Vagina (tissue), 2 donors: ENCODE results near the gene FAM78A.

ENCODE experiments used
- POLR2AphosphoS5 ChIP-seq, 2 donors: sonication (generic); formaldehyde crosslinking; IDR thresholded peaks; one replicate each; pipeline ENCODE4 v1.9.0; 2017; ENCODE audit warnings: antibody characterized with exemption in 2 of 2, mild to moderate bottlenecking in 2 of 2, low read depth in 1 of 2; ENCODE audit not compliant: insufficient read depth in 1 of 2
- TF ChIP-seq, protein P1 (sequence below), 3 experiments: fragments of 450-650 bp in 2 of 3; fragments of 200-600 bp in 1 of 3; sonication (generic) in 1 of 3; IDR thresholded peaks; one replicate each; pipeline ENCODE4 v1.5.1; 2017 to 2019; ENCODE audit warnings: antibody characterized with exemption in 3 of 3, mild to moderate bottlenecking in 2 of 3, moderate library complexity in 2 of 3

DNA sequence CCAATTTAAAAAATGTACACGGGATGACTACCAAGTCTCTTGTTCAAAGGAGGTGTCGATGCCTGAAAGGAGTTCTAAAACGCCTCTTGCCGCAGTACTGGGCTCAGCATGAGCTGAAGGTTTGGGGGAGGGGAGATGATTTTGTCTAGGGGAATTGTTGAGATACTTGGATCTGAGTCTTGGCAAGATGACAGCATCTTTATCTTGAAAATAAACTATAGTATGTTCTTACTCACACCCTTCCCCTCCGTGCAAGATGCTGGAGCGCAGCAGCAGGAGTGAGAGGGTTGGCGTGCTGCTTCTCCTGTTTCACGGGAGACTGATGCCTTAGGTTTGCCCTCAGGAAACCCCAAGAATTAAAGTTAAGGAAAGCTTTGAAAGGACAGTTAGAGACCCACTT is 47.3 kb downstream of the FAM78A start:
- TF ChIP-seq, protein P1, sequence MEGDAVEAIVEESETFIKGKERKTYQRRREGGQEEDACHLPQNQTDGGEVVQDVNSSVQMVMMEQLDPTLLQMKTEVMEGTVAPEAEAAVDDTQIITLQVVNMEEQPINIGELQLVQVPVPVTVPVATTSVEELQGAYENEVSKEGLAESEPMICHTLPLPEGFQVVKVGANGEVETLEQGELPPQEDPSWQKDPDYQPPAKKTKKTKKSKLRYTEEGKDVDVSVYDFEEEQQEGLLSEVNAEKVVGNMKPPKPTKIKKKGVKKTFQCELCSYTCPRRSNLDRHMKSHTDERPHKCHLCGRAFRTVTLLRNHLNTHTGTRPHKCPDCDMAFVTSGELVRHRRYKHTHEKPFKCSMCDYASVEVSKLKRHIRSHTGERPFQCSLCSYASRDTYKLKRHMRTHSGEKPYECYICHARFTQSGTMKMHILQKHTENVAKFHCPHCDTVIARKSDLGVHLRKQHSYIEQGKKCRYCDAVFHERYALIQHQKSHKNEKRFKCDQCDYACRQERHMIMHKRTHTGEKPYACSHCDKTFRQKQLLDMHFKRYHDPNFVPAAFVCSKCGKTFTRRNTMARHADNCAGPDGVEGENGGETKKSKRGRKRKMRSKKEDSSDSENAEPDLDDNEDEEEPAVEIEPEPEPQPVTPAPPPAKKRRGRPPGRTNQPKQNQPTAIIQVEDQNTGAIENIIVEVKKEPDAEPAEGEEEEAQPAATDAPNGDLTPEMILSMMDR (IDR thresholded peaks at IDR 0.05) = no peak
- TF ChIP-seq POLR2AphosphoS5 (IDR thresholded peaks at IDR 0.05; ENCODE audit: insufficient read depth in 1 of 2, low read depth in 1 of 2) = no peak
